Measurements from ENCODE around the gene LRIG1. TPM values are rescaled to one million over a fixed set of nuclear protein-coding genes. Genes with fewer than 3 reads are reported as not detected.

The LRIG1 gene
- total and polyA plus RNA-seq, 9 of the 15 experiments (the other 6 are each of a cell fraction or from before 2014, with no cell fraction given) = 0.05 to 0.38 (median 0.13) TPM; not detected in 3

DNA sequence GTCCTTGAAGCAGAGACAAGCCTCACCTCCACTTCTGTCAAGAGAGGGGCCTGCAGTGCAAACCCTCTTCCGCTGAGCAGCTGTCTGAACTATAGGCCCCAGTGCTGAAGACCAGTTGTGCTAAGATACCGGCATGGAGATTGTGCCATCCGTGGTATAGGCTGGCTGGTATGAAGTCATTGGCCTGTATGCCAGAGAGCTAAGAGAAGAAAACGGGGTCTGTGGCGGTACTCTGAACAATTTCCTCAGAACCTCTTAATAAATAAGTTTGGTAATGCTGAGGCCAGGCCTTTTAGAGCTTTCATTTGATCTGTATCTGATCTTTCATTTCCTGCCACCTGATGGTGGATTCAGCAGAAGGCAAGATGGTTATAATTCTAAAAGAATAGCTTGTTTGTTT lies 123.0 kb downstream of the LRIG1 start:
- Histone ChIP-seq H3K4me2 (ENCODE audit: insufficient read depth, low read length) (no peak overlapping the region), H3K79me2 (ENCODE audit: control insufficient read depth, insufficient read depth, low read length) (no peaks in the 10 kb centered on the region), H3K36me3 (ENCODE audit: control insufficient read depth, insufficient read depth, low read length) (peaks cover 10% of the 10 kb centered on the region; the same call in 1 of the 3 replicates), H3K27me3 (ENCODE audit: control insufficient read depth in 2 of 2, insufficient read depth in 2 of 2, low read length in 2 of 2) (no peaks in the 10 kb centered on the region), H3K9ac (ENCODE audit: insufficient read depth in 1 of 2, low read depth in 2 of 2, low read length in 2 of 2) (no peak overlapping the region), H3K4me3 (no peak overlapping the region), H2AFZ (ENCODE audit: low read depth, low read length) (no peak overlapping the region), H3K9me1 (ENCODE audit: control insufficient read depth, insufficient read depth, low read length) (no peaks in the 10 kb centered on the region), H3K9me3 (replicated peaks; ENCODE audit: control insufficient read depth, insufficient read depth, low read depth, low read length) (no peaks in the 10 kb centered on the region), H4K20me1 (replicated peaks; ENCODE audit: control insufficient read depth, insufficient read depth, low read length) (no peaks in the 10 kb centered on the region), H3K4me1 (replicated peaks in 1 of 2; ENCODE audit: control insufficient read depth in 2 of 2, insufficient read depth in 2 of 2, low read length in 2 of 2) (peaks cover 0 to 4% of the 10 kb centered on the region in 2 experiments; a peak in 2 of 5 replicates), H3K27ac (ENCODE audit: extremely low read depth, low read depth, low read length) (no peak overlapping the region)
- intact Hi-C loops (cut with micrococcal nuclease) (loop anchor here (5.0 kb wide), 1 partner anchor 100 kb away; no protein-coding TSS in a partner anchor), in situ Hi-C loops (cut with MboI) (no loop called here)
- WGBS (ENCODE audit: insufficient coverage, low coverage, missing lambda C conversion rate) = 59% methylated on average over 5 of the region's 5 CpGs
- ChIA-PET POLR2A (interaction anchor here (0.6 kb wide), 2 partner anchors 22 to 23 kb away, joined by 3 read pairs; no protein-coding TSS in a partner anchor), CTCF (ENCODE audit: low intra/inter-chr PET ratio) (no interaction called here)
- BruUV-seq (replicated peaks) = no TSS peak
- TF ChIP-seq HNRNPK (IDR thresholded peaks at IDR 0.05; ENCODE audit: low read depth, low read length, poor library complexity, severe bottlenecking) (no peak), U2AF1 (optimal IDR thresholded peaks at IDR 0.05; ENCODE audit: low read depth, low read length) (no peak), GTF2A2 (tag; IDR thresholded peaks at IDR 0.05) (no peak), ZKSCAN8 (CRISPR knock-in tag; IDR thresholded peaks at IDR 0.05) (no peak), ZNF780A (CRISPR knock-in tag; IDR thresholded peaks at IDR 0.05) (no peak), ZNF668 (CRISPR knock-in tag; IDR thresholded peaks at IDR 0.05) (no peak), ZNF57 (CRISPR knock-in tag; IDR thresholded peaks at IDR 0.05) (no peak), SMARCE1 (IDR thresholded peaks at IDR 0.05) (no peak), OTX1 (CRISPR knock-in tag; IDR thresholded peaks at IDR 0.05) (no peak)
- TF ChIP-seq, protein P1, sequence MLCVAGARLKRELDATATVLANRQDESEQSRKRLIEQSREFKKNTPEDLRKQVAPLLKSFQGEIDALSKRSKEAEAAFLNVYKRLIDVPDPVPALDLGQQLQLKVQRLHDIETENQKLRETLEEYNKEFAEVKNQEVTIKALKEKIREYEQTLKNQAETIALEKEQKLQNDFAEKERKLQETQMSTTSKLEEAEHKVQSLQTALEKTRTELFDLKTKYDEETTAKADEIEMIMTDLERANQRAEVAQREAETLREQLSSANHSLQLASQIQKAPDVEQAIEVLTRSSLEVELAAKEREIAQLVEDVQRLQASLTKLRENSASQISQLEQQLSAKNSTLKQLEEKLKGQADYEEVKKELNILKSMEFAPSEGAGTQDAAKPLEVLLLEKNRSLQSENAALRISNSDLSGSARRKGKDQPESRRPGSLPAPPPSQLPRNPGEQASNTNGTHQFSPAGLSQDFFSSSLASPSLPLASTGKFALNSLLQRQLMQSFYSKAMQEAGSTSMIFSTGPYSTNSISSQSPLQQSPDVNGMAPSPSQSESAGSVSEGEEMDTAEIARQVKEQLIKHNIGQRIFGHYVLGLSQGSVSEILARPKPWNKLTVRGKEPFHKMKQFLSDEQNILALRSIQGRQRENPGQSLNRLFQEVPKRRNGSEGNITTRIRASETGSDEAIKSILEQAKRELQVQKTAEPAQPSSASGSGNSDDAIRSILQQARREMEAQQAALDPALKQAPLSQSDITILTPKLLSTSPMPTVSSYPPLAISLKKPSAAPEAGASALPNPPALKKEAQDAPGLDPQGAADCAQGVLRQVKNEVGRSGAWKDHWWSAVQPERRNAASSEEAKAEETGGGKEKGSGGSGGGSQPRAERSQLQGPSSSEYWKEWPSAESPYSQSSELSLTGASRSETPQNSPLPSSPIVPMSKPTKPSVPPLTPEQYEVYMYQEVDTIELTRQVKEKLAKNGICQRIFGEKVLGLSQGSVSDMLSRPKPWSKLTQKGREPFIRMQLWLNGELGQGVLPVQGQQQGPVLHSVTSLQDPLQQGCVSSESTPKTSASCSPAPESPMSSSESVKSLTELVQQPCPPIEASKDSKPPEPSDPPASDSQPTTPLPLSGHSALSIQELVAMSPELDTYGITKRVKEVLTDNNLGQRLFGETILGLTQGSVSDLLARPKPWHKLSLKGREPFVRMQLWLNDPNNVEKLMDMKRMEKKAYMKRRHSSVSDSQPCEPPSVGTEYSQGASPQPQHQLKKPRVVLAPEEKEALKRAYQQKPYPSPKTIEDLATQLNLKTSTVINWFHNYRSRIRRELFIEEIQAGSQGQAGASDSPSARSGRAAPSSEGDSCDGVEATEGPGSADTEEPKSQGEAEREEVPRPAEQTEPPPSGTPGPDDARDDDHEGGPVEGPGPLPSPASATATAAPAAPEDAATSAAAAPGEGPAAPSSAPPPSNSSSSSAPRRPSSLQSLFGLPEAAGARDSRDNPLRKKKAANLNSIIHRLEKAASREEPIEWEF (CRISPR knock-in tag; IDR thresholded peaks at IDR 0.05) = no peak
- ATAC-seq (no peak), FAIRE-seq (no peak), DNase-seq (ENCODE audit: extremely low read depth in 1 of 4, low spot score in 3 of 4) (no peak)
